Mammary epithelial cell (primary cell): ENCODE measurements around the gene GPC5.

Source experiments
- EZH2 ChIP-seq: IDR thresholded peaks from 2 replicates; pipeline ENCODE4 v1.6.1; 2012; ENCODE audit warnings: low read length, inconsistent platforms, borderline replicate concordance
- TF ChIP-seq, protein P1 (sequence below), 2 donors: IDR thresholded peaks in 1 of 2; conservative IDR thresholded peaks in 1 of 2; 2 replicates each; pipeline ENCODE4 v1.5.1; 2011 to 2012; ENCODE audit warnings: inconsistent platforms in 2 of 2, low read length in 2 of 2, mild to moderate bottlenecking in 2 of 2, control low read depth in 1 of 2, low read depth in 1 of 2; ENCODE audit not compliant: insufficient read depth in 1 of 2; ENCODE audit errors: extremely low read depth in 1 of 2

DNA sequence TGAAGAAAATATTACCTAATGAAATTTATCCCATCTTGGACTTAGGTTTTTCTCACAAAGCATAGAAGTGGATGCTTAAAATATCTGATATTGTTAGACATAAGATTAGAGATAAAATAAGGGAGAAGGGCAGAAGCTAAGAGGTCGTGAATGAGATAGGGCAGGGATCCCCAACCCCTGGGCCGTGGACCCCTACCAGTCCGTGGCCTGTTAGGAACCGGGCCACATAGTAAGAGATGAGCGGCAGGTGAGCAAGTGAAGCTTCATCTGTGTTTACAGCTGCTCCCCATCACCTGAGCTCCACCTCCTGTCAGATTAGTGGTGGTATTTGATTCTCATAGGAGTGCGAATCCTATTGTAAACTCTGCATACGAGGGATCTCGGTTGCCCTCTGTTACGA is 202.9 kb downstream of the GPC5 start:
- TF ChIP-seq, protein P1, sequence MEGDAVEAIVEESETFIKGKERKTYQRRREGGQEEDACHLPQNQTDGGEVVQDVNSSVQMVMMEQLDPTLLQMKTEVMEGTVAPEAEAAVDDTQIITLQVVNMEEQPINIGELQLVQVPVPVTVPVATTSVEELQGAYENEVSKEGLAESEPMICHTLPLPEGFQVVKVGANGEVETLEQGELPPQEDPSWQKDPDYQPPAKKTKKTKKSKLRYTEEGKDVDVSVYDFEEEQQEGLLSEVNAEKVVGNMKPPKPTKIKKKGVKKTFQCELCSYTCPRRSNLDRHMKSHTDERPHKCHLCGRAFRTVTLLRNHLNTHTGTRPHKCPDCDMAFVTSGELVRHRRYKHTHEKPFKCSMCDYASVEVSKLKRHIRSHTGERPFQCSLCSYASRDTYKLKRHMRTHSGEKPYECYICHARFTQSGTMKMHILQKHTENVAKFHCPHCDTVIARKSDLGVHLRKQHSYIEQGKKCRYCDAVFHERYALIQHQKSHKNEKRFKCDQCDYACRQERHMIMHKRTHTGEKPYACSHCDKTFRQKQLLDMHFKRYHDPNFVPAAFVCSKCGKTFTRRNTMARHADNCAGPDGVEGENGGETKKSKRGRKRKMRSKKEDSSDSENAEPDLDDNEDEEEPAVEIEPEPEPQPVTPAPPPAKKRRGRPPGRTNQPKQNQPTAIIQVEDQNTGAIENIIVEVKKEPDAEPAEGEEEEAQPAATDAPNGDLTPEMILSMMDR (conservative IDR thresholded peaks at IDR 0.05 in 1 of 2, IDR thresholded peaks at IDR 0.05 in 1 of 2; ENCODE audit: extremely low read depth in 1 of 2, insufficient read depth in 1 of 2, low read depth in 1 of 2, low read length in 2 of 2), result no peak
- TF ChIP-seq EZH2, result no peak
